Activated CD8-positive, alpha-beta memory T cell treated with anti-CD3 and anti-CD28 coated beads for 48 hours (primary cell): ENCODE results near the gene TCF4.

Experiments used
- DNase-seq, 3 experiments: peaks; one replicate each; pipeline ENCODE4 v3.0.0-alpha.2; 2020; ENCODE audit warnings: low read depth in 2 of 3, low spot score in 2 of 3

Gene TCF4

DNA sequence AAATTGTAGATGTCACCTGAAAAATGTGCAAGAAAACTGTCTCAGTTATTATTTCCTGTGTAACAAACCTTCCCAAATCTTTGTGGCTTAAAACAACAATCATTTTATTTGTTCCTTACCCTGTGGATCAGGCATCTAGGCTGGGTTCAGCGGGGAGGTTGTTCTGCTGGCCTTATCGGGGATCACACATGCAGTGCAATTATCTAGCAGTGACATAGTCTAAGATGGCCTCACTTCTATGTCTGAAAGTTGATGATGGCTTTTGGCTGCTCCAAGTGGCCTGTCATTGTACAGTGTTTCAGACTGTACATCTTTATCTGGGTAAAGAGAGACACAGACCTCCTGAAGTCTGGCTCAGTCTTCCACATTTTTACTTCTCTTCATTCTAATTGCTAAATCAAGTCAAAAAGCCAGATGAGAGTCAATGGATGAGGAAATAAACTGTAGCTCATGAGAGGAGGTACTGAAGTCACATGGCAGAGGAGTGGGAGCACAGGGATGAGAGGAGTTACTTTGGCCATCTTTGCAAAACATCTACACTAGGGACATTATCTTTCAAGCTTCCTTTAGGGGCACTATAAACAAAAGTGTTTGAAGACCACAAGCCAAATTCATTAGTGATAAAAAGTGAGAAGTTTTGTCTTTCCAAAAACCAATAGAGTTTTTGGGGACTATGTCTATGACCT lies 385.6 kb downstream of the TCF4 start:
- no peak for DNase-seq

DNA sequence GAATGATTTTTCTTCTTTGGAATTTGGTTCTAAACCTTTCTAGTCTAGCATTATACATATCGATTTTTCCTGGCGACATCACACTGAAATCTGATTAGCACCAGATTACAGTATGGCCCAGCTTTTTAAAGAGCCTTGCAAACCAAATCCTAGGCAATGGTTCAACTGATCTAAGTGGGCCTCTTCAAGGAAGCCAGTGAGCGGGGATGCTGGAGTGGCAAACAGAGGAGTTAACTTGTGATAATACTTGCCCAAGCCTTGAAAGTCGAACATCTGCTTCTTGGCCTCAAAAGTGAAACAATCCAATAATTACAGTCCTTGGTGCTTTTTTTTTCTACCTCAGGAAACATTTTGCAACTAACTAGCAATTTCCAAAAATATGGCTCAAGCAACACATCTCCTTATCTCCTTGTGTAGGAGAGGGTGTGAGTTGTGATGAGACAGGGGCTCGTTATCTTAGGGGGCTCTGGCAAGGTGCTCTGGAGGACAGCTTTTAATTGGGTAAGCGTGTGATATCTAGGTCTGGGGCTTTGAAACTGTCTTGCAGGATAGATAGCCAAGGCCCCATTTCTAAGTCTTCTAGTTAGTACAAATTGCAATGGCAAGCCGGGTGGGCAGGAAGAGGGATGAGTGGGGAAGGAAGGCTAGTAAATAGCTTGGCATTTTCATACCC lies 388.6 kb downstream of the TCF4 start:
- DNase-seq = no peak

DNA sequence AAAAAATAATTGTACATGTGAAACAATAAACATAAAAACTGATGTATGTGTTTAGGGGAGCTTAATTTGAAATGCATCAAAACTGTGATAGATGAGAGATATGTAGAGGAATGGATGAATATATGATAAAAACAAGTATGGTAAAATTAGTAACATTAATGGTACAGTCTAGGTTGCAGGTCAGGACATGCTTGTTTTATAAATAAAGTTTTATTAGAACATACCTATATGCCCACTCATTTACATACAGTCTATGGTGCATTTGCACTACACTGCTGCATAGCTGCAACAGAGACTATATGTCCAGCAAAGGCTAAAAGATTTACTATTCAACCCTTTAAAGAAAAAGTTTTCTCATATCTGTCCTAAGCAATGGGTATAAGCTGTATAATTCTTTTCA lies 392.1 kb downstream of the TCF4 start:
- DNase-seq = no peak

DNA sequence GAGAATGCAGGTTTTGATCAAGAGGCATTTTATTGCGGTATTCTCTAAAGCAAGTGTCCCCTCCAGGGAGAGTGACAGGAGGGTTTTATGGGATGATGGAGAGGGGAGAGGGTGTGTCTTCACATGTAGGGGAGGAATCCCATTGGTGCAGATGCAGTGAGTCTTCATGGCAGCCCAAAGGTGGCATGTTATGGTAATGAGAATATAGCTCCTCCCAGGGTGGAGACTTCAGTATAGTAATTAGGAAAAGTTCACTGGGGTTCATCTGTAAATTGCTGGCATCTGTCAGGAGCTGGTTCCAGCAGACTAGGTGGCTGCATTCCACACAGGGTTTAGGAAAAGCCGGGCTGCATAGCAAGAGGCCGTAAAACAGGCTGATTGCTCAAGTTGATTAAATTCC lies 398.0 kb downstream of the TCF4 start:
- no peak for DNase-seq

DNA sequence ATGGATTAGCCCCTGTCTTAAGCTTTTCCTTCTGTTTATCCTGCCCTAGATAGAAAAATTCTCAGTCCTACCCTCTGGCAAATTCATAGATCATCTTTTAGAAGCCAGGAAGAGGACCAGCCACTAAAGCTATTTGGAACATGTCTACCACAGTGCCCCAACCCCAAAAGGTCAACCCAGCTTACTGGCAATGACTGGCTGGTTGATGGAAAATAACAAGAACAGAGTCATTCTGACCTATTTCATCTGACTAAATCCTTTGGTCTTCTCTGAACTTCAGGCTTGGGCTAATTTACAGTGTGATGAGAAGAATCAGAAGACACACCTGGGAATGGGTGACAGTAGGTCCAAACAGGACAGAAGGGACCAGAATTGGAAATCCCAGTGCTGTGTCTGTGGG lies 401.4 kb downstream of the TCF4 start:
- no peak for DNase-seq

DNA sequence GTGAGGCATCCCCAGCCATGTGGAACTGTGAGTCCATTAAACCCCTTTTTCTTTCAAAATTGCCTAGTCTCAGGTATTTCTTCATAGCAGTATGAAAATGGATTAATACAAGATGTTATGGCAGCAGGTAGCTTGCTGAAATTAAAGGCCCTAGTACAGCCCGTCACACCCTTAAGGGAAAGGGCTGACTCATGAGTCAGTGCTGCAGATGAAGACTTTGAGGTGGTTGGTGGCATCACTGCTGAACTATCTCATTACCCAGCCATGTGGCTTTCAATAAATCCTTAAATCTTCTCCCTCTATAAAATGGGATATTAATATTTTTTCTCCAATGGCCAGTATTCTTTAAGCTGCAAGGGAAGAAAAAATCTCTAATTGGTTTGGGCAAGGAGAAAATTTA lies 402.6 kb downstream of the TCF4 start:
- DNase-seq = no peak

DNA sequence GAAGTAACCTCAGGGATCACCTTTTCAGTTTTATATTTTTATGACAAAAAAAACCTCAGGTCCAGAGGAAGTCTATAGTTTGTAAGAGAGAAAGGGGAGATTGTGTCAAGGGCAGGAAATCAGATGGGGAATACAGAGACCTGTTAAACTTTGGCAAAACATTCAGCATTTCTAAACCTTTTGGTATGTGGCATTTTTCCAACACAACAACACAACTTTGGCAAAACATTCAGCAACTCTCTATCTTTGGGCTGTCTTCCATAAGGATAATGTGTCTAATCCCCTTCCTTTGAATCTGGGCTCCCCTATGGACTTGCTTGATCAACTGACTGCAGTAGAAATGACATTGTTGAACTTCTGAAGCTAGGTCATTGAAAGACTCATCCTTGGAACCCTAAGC lies 408.2 kb downstream of the TCF4 start:
- DNase-seq = no peak

DNA sequence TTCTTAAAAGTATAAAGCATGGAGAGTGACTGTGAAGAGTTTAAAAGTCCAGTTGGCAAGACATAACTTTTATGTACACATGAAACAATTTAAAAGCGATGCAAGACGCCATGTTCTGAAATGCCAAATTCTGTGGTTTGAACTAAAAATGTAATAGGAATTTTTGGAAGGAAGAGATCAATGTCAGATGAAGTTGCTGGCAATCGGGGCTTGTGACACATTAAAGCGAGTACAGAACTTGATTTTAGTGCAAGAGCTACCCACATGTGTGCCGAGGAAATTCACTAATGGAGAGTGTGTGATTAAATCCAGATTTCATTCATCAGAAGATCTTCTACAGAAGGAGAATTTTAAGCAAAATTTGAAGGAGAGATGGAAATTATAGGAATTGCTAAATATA lies 408.6 kb downstream of the TCF4 start:
- DNase-seq = no peak

DNA sequence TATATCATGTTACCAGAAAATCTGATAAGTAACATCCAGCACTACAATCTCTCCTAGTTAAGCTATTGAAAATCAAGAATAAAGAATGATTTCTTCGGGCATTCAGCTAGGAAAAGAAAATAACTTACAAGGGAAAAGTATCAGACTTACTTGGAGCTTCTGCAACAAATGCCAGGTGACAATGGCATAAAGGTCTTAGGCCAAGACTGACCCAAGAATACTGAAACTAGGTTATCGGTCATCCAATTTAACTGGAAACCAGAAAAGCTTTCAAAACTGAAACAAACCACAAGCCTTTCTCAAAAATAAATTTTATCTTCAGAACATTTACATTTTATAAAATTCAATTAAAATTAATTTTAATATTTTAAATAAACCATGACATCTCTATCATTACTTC lies 414.7 kb downstream of the TCF4 start:
- DNase-seq = no peak
